T-helper 2 cell treated with Interferon-gamma antibody and Interleukin-4, amounts not matched to agents 5 μg/mL and 100 μg/mL, for 36 hours (primary cell): ENCODE results near the gene SLC25A26.
"Not testable (repeated sequence)": the region's sequence is repeated elsewhere in the genome, so short reads cannot be mapped to it uniquely, and the experiment has no call there.

Source experiments
- DNase-seq: peaks from one replicate; pipeline ENCODE4 v3.0.0; 2021; ENCODE audit warnings: low spot score
- H3K27ac Mint-ChIP-seq: one replicate; pipeline ENCODE4 v1.8.0; 2021; ENCODE audit warnings: mild to moderate bottlenecking, mixed read lengths
- H3K27me3 Mint-ChIP-seq: one replicate; pipeline ENCODE4 v1.8.0; 2021; ENCODE audit warnings: low read depth, mixed read lengths
- H3K36me3 Mint-ChIP-seq: one replicate; pipeline ENCODE4 v1.8.0; 2021; ENCODE audit warnings: low read depth, mixed read lengths
- H3K4me1 Mint-ChIP-seq: one replicate; pipeline ENCODE4 v1.8.0; 2021; ENCODE audit warnings: low read depth, mixed read lengths
- H3K4me3 Mint-ChIP-seq: one replicate; pipeline ENCODE4 v1.8.0; 2022; ENCODE audit warnings: mild to moderate bottlenecking, moderate library complexity, mixed read lengths
- H3K9me3 Mint-ChIP-seq: one replicate; pipeline ENCODE4 v1.8.0; 2021; ENCODE audit warnings: mixed read lengths

Gene SLC25A26

GRCh38 chr3:66419036-66419435 lies 198.2 kb downstream of the SLC25A26 start:
- Mint-ChIP-seq H3K4me1 (peaks cover 14% of the 10 kb centered on the region), H3K36me3 (peaks cover 55% of the 10 kb centered on the region), H3K27me3 (no peaks in the 10 kb centered on the region), H3K4me3 (no peak overlapping the region), H3K9me3 (peaks cover 35% of the 10 kb centered on the region), H3K27ac (no peak overlapping the region)
- DNase-seq: no peak

GRCh38 chr3:66421144-66421543 lies 200.3 kb downstream of the SLC25A26 start:
- Mint-ChIP-seq H3K4me1 (peaks cover 23% of the 10 kb centered on the region), H3K36me3 (peaks cover 65% of the 10 kb centered on the region), H3K9me3 (peaks cover 40% of the 10 kb centered on the region)
- H3K4me3 Mint-ChIP-seq, DNase-seq, H3K27ac Mint-ChIP-seq, H3K27me3 Mint-ChIP-seq: not testable (repeated sequence)

- not testable (repeated sequence) for H3K27ac Mint-ChIP-seq, H3K27me3 Mint-ChIP-seq, H3K4me3 Mint-ChIP-seq, DNase-seq
- peaks cover 65% of the 10 kb centered on the region for H3K36me3 Mint-ChIP-seq
- H3K9me3 Mint-ChIP-seq: peaks cover 40% of the 10 kb centered on the region
- H3K4me1 Mint-ChIP-seq: peaks cover 23% of the 10 kb centered on the region
These were observed 201.1 kb downstream of the SLC25A26 start for GRCh38 chr3:66421893-66422292.

- Mint-ChIP-seq H3K4me3 (no peak overlapping the region), H3K27me3 (no peaks in the 10 kb centered on the region), H3K36me3 (peaks cover 59% of the 10 kb centered on the region), H3K4me1 (peaks cover 23% of the 10 kb centered on the region), H3K27ac (no peak overlapping the region), H3K9me3 (peaks cover 40% of the 10 kb centered on the region)
- DNase-seq: no peak
These were observed 203.0 kb downstream of the SLC25A26 start for GRCh38 chr3:66423791-66424190.

- Mint-ChIP-seq H3K4me3 (no peak overlapping the region), H3K27ac (no peak overlapping the region), H3K36me3 (peaks cover 50% of the 10 kb centered on the region), H3K9me3 (peaks cover 37% of the 10 kb centered on the region), H3K27me3 (no peaks in the 10 kb centered on the region), H3K4me1 (peaks cover 19% of the 10 kb centered on the region)
- no peak for DNase-seq
These were observed 204.2 kb downstream of the SLC25A26 start for GRCh38 chr3:66425032-66425431.

- no peaks in the 10 kb centered on the region for H3K27me3 Mint-ChIP-seq
- no peak for DNase-seq
- peaks cover 44% of the 10 kb centered on the region for H3K36me3 Mint-ChIP-seq
- H3K27ac Mint-ChIP-seq: no peak overlapping the region
- peaks cover 31% of the 10 kb centered on the region for H3K9me3 Mint-ChIP-seq
- no peak overlapping the region for H3K4me3 Mint-ChIP-seq
- peaks cover 16% of the 10 kb centered on the region for H3K4me1 Mint-ChIP-seq
These were observed 204.8 kb downstream of the SLC25A26 start for GRCh38 chr3:66425576-66426114.

GRCh38 chr3:66426135-66426534 lies 205.3 kb downstream of the SLC25A26 start:
- peaks cover 26% of the 10 kb centered on the region for H3K9me3 Mint-ChIP-seq
- no peak overlapping the region for H3K27ac Mint-ChIP-seq
- H3K4me1 Mint-ChIP-seq: peaks cover 16% of the 10 kb centered on the region
- no peak for DNase-seq
- H3K4me3 Mint-ChIP-seq: no peak overlapping the region
- peaks cover 39% of the 10 kb centered on the region for H3K36me3 Mint-ChIP-seq
- no peaks in the 10 kb centered on the region for H3K27me3 Mint-ChIP-seq

- H3K36me3 Mint-ChIP-seq: peaks cover 31% of the 10 kb centered on the region
- H3K27me3 Mint-ChIP-seq: no peaks in the 10 kb centered on the region
- no peak overlapping the region for H3K27ac Mint-ChIP-seq
- DNase-seq: no peak
- H3K9me3 Mint-ChIP-seq: peaks cover 16% of the 10 kb centered on the region
- no peak overlapping the region for H3K4me3 Mint-ChIP-seq
- H3K4me1 Mint-ChIP-seq: peaks cover 16% of the 10 kb centered on the region
These were observed 206.6 kb downstream of the SLC25A26 start for GRCh38 chr3:66427352-66427751.

- peaks cover 25% of the 10 kb centered on the region for H3K36me3 Mint-ChIP-seq
- H3K4me1 Mint-ChIP-seq: peaks cover 16% of the 10 kb centered on the region
- H3K9me3 Mint-ChIP-seq: peaks cover 9% of the 10 kb centered on the region
- H3K27ac Mint-ChIP-seq: no peak overlapping the region
- no peak for DNase-seq
- H3K4me3 Mint-ChIP-seq: no peak overlapping the region
- H3K27me3 Mint-ChIP-seq: no peaks in the 10 kb centered on the region
These were observed 207.2 kb downstream of the SLC25A26 start for GRCh38 chr3:66427951-66428474.
